HEK293 (cell line): ENCODE measurements around the gene CELSR1.
A peak's percentile ranks its signal among the peaks of the same experiment; 100 is the strongest.

Source experiments
- CTCF ChIA-PET: fragments of 350-600 bp; formaldehyde crosslinking; extraction: SDS; loops from one replicate; lab custom pipeline; 2021; ENCODE audit warnings: antibody characterized with exemption; lab: Yijun Ruan, JAX
- POLR2A ChIA-PET: fragments of 300-600 bp; formaldehyde crosslinking; extraction: SDS; loops from one replicate; lab custom pipeline; 2020; ENCODE audit warnings: antibody characterized with exemption, inconsistent platforms; lab: Yijun Ruan, JAX
- H3K27ac ChIP-seq: fragments of 200-500 bp; sonication (Bioruptor generic); 2 replicates; pipeline ENCODE4 v1.5.1; 2014; ENCODE audit warnings: low read depth, low read length, control low read depth, inconsistent platforms; ENCODE audit errors: extremely low read depth
- H3K36me3 ChIP-seq, 2 experiments: fragments of 200-500 bp in 1 of 2; sonication (Bioruptor generic) in 1 of 2; 1 replicate in 1 of 2; 2 replicates in 1 of 2; pipeline ENCODE4 v1.5.1; 2014 to 2017; ENCODE audit warnings: inconsistent platforms in 2 of 2, low read length in 2 of 2; ENCODE audit not compliant: control insufficient read depth in 2 of 2, insufficient read depth in 1 of 2
- H3K4me1 ChIP-seq: fragments of 200-500 bp; sonication (Bioruptor generic); 2 replicates; pipeline ENCODE4 v1.5.1; 2014; ENCODE audit warnings: mild to moderate bottlenecking, low read length, inconsistent platforms; ENCODE audit not compliant: control insufficient read depth, insufficient read depth
- H3K4me3 ChIP-seq: 2 replicates; pipeline ENCODE4 v1.5.1; 2011; ENCODE audit warnings: low read depth, mild to moderate bottlenecking, control low read depth, low read length, moderate library complexity
- H3K9me3 ChIP-seq: fragments of 200-500 bp; sonication (Bioruptor generic); 2 replicates; pipeline ENCODE4 v1.5.1; 2014; ENCODE audit warnings: low read depth, low read length, inconsistent platforms; ENCODE audit not compliant: control insufficient read depth, insufficient read depth
- EGR2 ChIP-seq: fragments of 450-650 bp; formaldehyde crosslinking; IDR thresholded peaks from 2 replicates; pipeline ENCODE4 v1.5.1; 2016; ENCODE audit warnings: low read depth, missing biosample characterization, missing genetic modification characterization
- FEZF1 ChIP-seq: fragments of 450-650 bp; formaldehyde crosslinking; IDR thresholded peaks from 2 replicates; pipeline ENCODE4 v1.5.1; 2016; ENCODE audit warnings: missing biosample characterization, missing genetic modification characterization
- GLIS2 ChIP-seq: fragments of 450-650 bp; formaldehyde crosslinking; IDR thresholded peaks from 2 replicates; pipeline ENCODE4 v1.5.1; 2016; ENCODE audit warnings: missing biosample characterization, missing genetic modification characterization
- KLF10 ChIP-seq: fragments of 450-650 bp; IDR thresholded peaks from 2 replicates; pipeline ENCODE4 v1.5.1; 2018; ENCODE audit warnings: missing biosample characterization, mild to moderate bottlenecking, missing genetic modification characterization
- SCRT2 ChIP-seq: fragments of 450-650 bp; formaldehyde crosslinking; IDR thresholded peaks from 2 replicates; pipeline ENCODE4 v1.5.1; 2016; ENCODE audit warnings: missing biosample characterization, missing genetic modification characterization
- ZIC2 ChIP-seq: fragments of 450-650 bp; formaldehyde crosslinking; IDR thresholded peaks from 2 replicates; pipeline ENCODE4 v1.5.1; 2016; ENCODE audit warnings: missing biosample characterization, missing genetic modification characterization
- ZNF133 ChIP-seq: fragments of 450-650 bp; formaldehyde crosslinking; IDR thresholded peaks from 2 replicates; pipeline ENCODE4 v1.5.1; 2016; ENCODE audit warnings: missing biosample characterization, missing genetic modification characterization
- ZNF184 ChIP-seq: fragments of 450-650 bp; IDR thresholded peaks from 2 replicates; pipeline ENCODE4 v1.5.1; 2018; ENCODE audit warnings: missing biosample characterization, mild to moderate bottlenecking, missing genetic modification characterization
- ZNF221 ChIP-seq: fragments of 450-650 bp; formaldehyde crosslinking; IDR thresholded peaks from 2 replicates; pipeline ENCODE4 v1.5.1; 2017; ENCODE audit warnings: missing biosample characterization, missing genetic modification characterization, borderline replicate concordance
- ZNF23 ChIP-seq: fragments of 450-650 bp; formaldehyde crosslinking; IDR thresholded peaks from 2 replicates; pipeline ENCODE4 v1.5.1; 2016; ENCODE audit warnings: missing biosample characterization, missing genetic modification characterization, borderline replicate concordance
- ZNF292 ChIP-seq: fragments of 450-650 bp; formaldehyde crosslinking; IDR thresholded peaks from 2 replicates; pipeline ENCODE4 v1.5.1; 2016; ENCODE audit warnings: low read depth, missing biosample characterization, missing genetic modification characterization, borderline replicate concordance
- ZNF433 ChIP-seq: fragments of 450-650 bp; formaldehyde crosslinking; IDR thresholded peaks from 2 replicates; pipeline ENCODE4 v1.5.1; 2016; ENCODE audit warnings: missing biosample characterization, missing genetic modification characterization, low read depth
- ZNF558 ChIP-seq: fragments of 450-650 bp; formaldehyde crosslinking; IDR thresholded peaks from 2 replicates; pipeline ENCODE4 v1.5.1; 2016; ENCODE audit warnings: missing biosample characterization, missing genetic modification characterization
- ZNF596 ChIP-seq: fragments of 450-650 bp; IDR thresholded peaks from 2 replicates; pipeline ENCODE4 v1.5.0; 2018; ENCODE audit warnings: missing biosample characterization, mild to moderate bottlenecking, missing genetic modification characterization, moderate library complexity
- ZNF621 ChIP-seq: fragments of 450-650 bp; formaldehyde crosslinking; IDR thresholded peaks from 2 replicates; pipeline ENCODE4 v1.5.1; 2017; ENCODE audit warnings: missing biosample characterization, missing genetic modification characterization
- ZNF639 ChIP-seq: fragments of 450-650 bp; formaldehyde crosslinking; IDR thresholded peaks from 2 replicates; pipeline ENCODE4 v1.5.1; 2016; ENCODE audit warnings: missing biosample characterization, missing genetic modification characterization
- ZNF701 ChIP-seq: fragments of 450-650 bp; formaldehyde crosslinking; IDR thresholded peaks from 2 replicates; pipeline ENCODE4 v1.5.1; 2016; ENCODE audit warnings: missing biosample characterization, missing genetic modification characterization
- ZNF704 ChIP-seq: fragments of 450-650 bp; formaldehyde crosslinking; IDR thresholded peaks from 2 replicates; pipeline ENCODE4 v1.5.1; 2016; ENCODE audit warnings: missing biosample characterization, missing genetic modification characterization
- ZNF747 ChIP-seq: fragments of 450-650 bp; formaldehyde crosslinking; IDR thresholded peaks from 2 replicates; pipeline ENCODE4 v1.5.1; 2016; ENCODE audit warnings: missing biosample characterization, missing genetic modification characterization
- ZNF791 ChIP-seq: fragments of 450-650 bp; formaldehyde crosslinking; IDR thresholded peaks from 2 replicates; pipeline ENCODE4 v1.5.1; 2016; ENCODE audit warnings: missing biosample characterization, missing genetic modification characterization
- TF ChIP-seq, protein P1 (sequence below): fragments of 450-650 bp; IDR thresholded peaks from 2 replicates; pipeline ENCODE4 v1.5.1; 2018; ENCODE audit warnings: missing biosample characterization, missing genetic modification characterization
- TF ChIP-seq, protein P2 (sequence below): fragments of 450-650 bp; formaldehyde crosslinking; IDR thresholded peaks from 2 replicates; pipeline ENCODE4 v1.5.1; 2016; ENCODE audit warnings: missing biosample characterization, missing genetic modification characterization, borderline replicate concordance

The CELSR1 gene

GRCh38 chr22:46483353-46483752, 54.1 kb downstream of the CELSR1 start:
- H3K4me3 ChIP-seq = no peak overlapping the region
- POLR2A ChIA-PET = no interaction called here
- H3K27ac ChIP-seq = no peak overlapping the region
- CTCF ChIA-PET = interaction anchor here (0.5 kb wide), 1 partner anchor 59 kb away, joined by 3 read pairs; no protein-coding TSS in a partner anchor
- H3K4me1 ChIP-seq = peaks cover 3% of the 10 kb centered on the region; the same call in 1 of the 2 replicates
- TF ChIP-seq ZIC2 (no peak), EGR2 (tag by site-specific recombination) (peak; percentile 33)
- H3K9me3 ChIP-seq = no peaks in the 10 kb centered on the region
- H3K36me3 ChIP-seq = no peaks in the 10 kb centered on the region

DNA sequence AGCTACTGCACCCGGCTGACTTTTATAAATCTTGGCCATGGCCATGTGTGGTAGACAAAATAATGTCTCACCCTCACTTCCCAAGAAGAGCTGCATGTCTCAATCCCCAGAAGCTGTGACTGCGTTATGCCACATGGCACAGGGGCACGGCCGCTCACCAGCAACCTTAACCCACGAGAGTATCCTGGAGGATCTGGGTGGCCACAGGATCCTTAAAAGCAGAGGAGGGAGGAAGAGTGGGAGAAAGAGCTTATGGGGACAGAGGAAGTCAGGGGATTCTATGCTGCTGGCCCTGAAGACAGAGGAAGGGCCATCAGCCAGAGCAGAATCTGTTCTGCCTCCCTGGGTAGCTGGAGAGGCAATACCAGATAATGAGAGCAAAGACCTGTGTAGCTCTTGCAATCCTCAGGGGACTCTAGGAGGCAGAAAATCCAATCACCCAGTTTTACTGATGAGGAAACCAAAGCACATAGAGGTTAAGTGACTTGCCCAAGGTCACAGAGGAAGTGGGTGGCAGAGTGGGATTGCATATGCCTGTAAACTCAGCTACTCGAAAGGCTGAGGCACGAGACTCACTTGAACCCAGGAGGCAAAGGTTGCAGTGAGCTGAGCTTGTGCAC, 55.3 kb downstream of the CELSR1 start:
- Histone ChIP-seq H3K36me3 (no peaks in the 10 kb centered on the region), H3K27ac (no peak overlapping the region), H3K9me3 (no peaks in the 10 kb centered on the region), H3K4me3 (no peak overlapping the region), H3K4me1 (peaks cover 3% of the 10 kb centered on the region; the same call in 1 of the 2 replicates)
- ChIA-PET CTCF (interaction anchor here (0.6 to 2.0 kb wide), 4 partner anchors 21 to 928 kb away, joined by 3 to 4 read pairs (median 4); no protein-coding TSS in a partner anchor), POLR2A (no interaction called here)
- TF ChIP-seq FEZF1 (tag by site-specific recombination) (no peak), GLIS2 (tag by site-specific recombination) (no peak), ZNF747 (no peak), ZNF292 (tag by site-specific recombination) (no peak), ZNF184 (tag by site-specific recombination) (no peak)

GRCh38 chr22:46481386-46481785, 56.0 kb downstream of the CELSR1 start:
- POLR2A ChIA-PET = no interaction called here
- no peaks in the 10 kb centered on the region for H3K9me3 ChIP-seq
- no peaks in the 10 kb centered on the region for H3K36me3 ChIP-seq
- peaks cover 3% of the 10 kb centered on the region; the same call in 1 of the 2 replicates for H3K4me1 ChIP-seq
- no peak overlapping the region for H3K27ac ChIP-seq
- TF ChIP-seq ZNF639 (tag by site-specific recombination) (no peak), KLF10 (tag by site-specific recombination) (no peak), ZNF23 (tag by site-specific recombination) (no peak), ZNF596 (tag by site-specific recombination) (no peak), ZNF704 (tag by site-specific recombination) (no peak), ZNF701 (tag by site-specific recombination) (no peak), ZNF133 (tag by site-specific recombination) (no peak), ZNF433 (tag by site-specific recombination) (no peak), ZNF621 (tag by site-specific recombination) (no peak), ZNF558 (tag by site-specific recombination) (no peak), ZNF791 (tag by site-specific recombination) (no peak), SCRT2 (tag by site-specific recombination) (no peak), ZNF221 (tag by site-specific recombination) (no peak)
- TF ChIP-seq, protein P1, sequence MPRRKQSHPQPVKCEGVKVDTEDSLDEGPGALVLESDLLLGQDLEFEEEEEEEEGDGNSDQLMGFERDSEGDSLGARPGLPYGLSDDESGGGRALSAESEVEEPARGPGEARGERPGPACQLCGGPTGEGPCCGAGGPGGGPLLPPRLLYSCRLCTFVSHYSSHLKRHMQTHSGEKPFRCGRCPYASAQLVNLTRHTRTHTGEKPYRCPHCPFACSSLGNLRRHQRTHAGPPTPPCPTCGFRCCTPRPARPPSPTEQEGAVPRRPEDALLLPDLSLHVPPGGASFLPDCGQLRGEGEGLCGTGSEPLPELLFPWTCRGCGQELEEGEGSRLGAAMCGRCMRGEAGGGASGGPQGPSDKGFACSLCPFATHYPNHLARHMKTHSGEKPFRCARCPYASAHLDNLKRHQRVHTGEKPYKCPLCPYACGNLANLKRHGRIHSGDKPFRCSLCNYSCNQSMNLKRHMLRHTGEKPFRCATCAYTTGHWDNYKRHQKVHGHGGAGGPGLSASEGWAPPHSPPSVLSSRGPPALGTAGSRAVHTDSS (tag by site-specific recombination) = no peak
- TF ChIP-seq, protein P2, sequence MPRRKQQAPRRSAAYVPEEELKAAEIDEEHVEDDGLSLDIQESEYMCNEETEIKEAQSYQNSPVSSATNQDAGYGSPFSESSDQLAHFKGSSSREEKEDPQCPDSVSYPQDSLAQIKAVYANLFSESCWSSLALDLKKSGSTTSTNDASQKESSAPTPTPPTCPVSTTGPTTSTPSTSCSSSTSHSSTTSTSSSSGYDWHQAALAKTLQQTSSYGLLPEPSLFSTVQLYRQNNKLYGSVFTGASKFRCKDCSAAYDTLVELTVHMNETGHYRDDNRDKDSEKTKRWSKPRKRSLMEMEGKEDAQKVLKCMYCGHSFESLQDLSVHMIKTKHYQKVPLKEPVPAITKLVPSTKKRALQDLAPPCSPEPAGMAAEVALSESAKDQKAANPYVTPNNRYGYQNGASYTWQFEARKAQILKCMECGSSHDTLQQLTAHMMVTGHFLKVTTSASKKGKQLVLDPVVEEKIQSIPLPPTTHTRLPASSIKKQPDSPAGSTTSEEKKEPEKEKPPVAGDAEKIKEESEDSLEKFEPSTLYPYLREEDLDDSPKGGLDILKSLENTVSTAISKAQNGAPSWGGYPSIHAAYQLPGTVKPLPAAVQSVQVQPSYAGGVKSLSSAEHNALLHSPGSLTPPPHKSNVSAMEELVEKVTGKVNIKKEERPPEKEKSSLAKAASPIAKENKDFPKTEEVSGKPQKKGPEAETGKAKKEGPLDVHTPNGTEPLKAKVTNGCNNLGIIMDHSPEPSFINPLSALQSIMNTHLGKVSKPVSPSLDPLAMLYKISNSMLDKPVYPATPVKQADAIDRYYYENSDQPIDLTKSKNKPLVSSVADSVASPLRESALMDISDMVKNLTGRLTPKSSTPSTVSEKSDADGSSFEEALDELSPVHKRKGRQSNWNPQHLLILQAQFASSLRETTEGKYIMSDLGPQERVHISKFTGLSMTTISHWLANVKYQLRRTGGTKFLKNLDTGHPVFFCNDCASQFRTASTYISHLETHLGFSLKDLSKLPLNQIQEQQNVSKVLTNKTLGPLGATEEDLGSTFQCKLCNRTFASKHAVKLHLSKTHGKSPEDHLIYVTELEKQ (tag by site-specific recombination) = no peak
- no peak overlapping the region for H3K4me3 ChIP-seq
- CTCF ChIA-PET = interaction anchor here (0.6 to 2.0 kb wide), 3 partner anchors 60 to 277 kb away, joined by 3 to 4 read pairs (median 3); no protein-coding TSS in a partner anchor
